ENCODE results near the gene C2orf92.

The C2orf92 gene

DNA sequence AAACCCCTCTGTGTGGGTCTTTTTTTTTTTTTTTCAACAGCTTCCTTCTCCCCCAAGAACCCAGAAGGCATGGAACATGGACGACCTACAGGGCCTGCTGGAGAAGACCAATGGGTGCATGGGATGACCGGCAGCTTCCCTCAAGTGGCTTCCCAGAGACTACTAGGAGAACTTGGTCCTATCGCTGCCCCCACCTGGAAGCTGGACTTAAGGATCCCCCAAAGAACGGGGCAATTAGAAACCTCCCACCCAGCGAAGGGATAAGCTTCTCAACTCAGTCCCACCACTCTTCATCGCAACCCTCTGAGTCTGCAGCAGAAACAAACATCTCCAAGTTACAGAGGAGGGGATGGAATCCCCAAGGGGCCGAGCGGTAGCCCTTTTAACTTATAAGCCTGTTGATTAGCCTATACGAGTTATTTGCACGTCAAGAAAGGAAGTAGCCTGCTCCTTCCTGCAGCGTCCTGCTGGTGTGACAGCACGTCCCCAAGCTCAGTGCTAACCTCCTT is 7.1 kb upstream of the C2orf92 start:
- H3K9me3 ChIP-seq (ENCODE audit: control insufficient read depth, insufficient read depth, low read depth, low read length), result no peaks in the 10 kb centered on the region
- 0 out of 2 replicates have a peak, but pooled peaks cover 2% of the 10 kb centered on the region for H3K4me1 ChIP-seq (ENCODE audit: control insufficient read depth, insufficient read depth, low read length)
- H3K36me3 ChIP-seq (ENCODE audit: control insufficient read depth in 2 of 2, insufficient read depth in 1 of 2, low read length in 2 of 2), result peaks cover 0 to 37% of the 10 kb centered on the region in 2 experiments; a peak in 2 of 3 replicates
- POLR2A ChIA-PET, result interaction anchor here (0.9 to 7.6 kb wide), 3 partner anchors 8 to 73 kb away, joined by 3 to 183 read pairs (median 4); partner anchors contain the start of gene COX5B
- peak overlapping the region; percentile 95; the same call in 1 of the 2 replicates for H3K27ac ChIP-seq (ENCODE audit: extremely low read depth, low read depth, low read length)
- CTCF ChIA-PET, result interaction anchor here (0.7 to 1.4 kb wide), 5 partner anchors 9 to 550 kb away, joined by 3 to 7 read pairs (median 5); partner anchors contain the start of gene ANKRD36
- H3K4me3 ChIP-seq (ENCODE audit: low read depth, low read length), result peak overlapping the region; percentile 65
- TF ChIP-seq ATF2 (tag by site-specific recombination; IDR thresholded peaks at IDR 0.05; ENCODE audit: low read depth) (no peak), ZNF366 (tag by site-specific recombination; conservative IDR thresholded peaks at IDR 0.05) (no peak), OVOL3 (tag by site-specific recombination; IDR thresholded peaks at IDR 0.05) (no peak), ZNF549 (tag by site-specific recombination; IDR thresholded peaks at IDR 0.05) (no peak), ZSCAN18 (tag by site-specific recombination; IDR thresholded peaks at IDR 0.05) (no peak), ZNF777 (tag by site-specific recombination; IDR thresholded peaks at IDR 0.05; ENCODE audit: borderline replicate concordance) (no peak), ZXDB (tag by site-specific recombination; IDR thresholded peaks at IDR 0.05) (no peak), ZNF214 (tag by site-specific recombination; IDR thresholded peaks at IDR 0.05; ENCODE audit: borderline replicate concordance) (no peak), ZNF768 (tag by site-specific recombination; IDR thresholded peaks at IDR 0.05) (no peak), ZFP69B (tag by site-specific recombination; IDR thresholded peaks at IDR 0.05) (no peak), SP7 (tag by site-specific recombination; IDR thresholded peaks at IDR 0.05) (no peak), ZBTB17 (tag by site-specific recombination; IDR thresholded peaks at IDR 0.05) (no peak), TCF7L2 (IDR thresholded peaks at IDR 0.05; ENCODE audit: borderline replicate concordance, low read depth, low read length) (0 out of 2 replicates have a peak, but pooled peaks have one; percentile 43), ZNF223 (tag by site-specific recombination; IDR thresholded peaks at IDR 0.05) (no peak), ZNF274 (IDR thresholded peaks at IDR 0.05; ENCODE audit: low read length) (no peak), ZNF274 (tag by site-specific recombination; IDR thresholded peaks at IDR 0.05; ENCODE audit: borderline replicate concordance) (no peak), ZNF48 (tag by site-specific recombination; IDR thresholded peaks at IDR 0.05) (no peak), SCRT2 (tag by site-specific recombination; IDR thresholded peaks at IDR 0.05) (peak; percentile 80), ZNF2 (tag by site-specific recombination; IDR thresholded peaks at IDR 0.05) (no peak), ZIC2 (tag by site-specific recombination; IDR thresholded peaks at IDR 0.05) (peak; percentile 93; the same call in 1 of the 2 replicates), ZNF211 (tag by site-specific recombination; IDR thresholded peaks at IDR 0.05; ENCODE audit: low read depth) (no peak), ZNF391 (tag by site-specific recombination; IDR thresholded peaks at IDR 0.05; ENCODE audit: borderline replicate concordance, low read depth) (no peak), ZBTB7A (tag by site-specific recombination; IDR thresholded peaks at IDR 0.05; ENCODE audit: low read depth) (no peak)
- TF ChIP-seq, protein P1, sequence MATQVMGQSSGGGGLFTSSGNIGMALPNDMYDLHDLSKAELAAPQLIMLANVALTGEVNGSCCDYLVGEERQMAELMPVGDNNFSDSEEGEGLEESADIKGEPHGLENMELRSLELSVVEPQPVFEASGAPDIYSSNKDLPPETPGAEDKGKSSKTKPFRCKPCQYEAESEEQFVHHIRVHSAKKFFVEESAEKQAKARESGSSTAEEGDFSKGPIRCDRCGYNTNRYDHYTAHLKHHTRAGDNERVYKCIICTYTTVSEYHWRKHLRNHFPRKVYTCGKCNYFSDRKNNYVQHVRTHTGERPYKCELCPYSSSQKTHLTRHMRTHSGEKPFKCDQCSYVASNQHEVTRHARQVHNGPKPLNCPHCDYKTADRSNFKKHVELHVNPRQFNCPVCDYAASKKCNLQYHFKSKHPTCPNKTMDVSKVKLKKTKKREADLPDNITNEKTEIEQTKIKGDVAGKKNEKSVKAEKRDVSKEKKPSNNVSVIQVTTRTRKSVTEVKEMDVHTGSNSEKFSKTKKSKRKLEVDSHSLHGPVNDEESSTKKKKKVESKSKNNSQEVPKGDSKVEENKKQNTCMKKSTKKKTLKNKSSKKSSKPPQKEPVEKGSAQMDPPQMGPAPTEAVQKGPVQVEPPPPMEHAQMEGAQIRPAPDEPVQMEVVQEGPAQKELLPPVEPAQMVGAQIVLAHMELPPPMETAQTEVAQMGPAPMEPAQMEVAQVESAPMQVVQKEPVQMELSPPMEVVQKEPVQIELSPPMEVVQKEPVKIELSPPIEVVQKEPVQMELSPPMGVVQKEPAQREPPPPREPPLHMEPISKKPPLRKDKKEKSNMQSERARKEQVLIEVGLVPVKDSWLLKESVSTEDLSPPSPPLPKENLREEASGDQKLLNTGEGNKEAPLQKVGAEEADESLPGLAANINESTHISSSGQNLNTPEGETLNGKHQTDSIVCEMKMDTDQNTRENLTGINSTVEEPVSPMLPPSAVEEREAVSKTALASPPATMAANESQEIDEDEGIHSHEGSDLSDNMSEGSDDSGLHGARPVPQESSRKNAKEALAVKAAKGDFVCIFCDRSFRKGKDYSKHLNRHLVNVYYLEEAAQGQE (tag by site-specific recombination; IDR thresholded peaks at IDR 0.05), result no peak
- TF ChIP-seq, protein P2, sequence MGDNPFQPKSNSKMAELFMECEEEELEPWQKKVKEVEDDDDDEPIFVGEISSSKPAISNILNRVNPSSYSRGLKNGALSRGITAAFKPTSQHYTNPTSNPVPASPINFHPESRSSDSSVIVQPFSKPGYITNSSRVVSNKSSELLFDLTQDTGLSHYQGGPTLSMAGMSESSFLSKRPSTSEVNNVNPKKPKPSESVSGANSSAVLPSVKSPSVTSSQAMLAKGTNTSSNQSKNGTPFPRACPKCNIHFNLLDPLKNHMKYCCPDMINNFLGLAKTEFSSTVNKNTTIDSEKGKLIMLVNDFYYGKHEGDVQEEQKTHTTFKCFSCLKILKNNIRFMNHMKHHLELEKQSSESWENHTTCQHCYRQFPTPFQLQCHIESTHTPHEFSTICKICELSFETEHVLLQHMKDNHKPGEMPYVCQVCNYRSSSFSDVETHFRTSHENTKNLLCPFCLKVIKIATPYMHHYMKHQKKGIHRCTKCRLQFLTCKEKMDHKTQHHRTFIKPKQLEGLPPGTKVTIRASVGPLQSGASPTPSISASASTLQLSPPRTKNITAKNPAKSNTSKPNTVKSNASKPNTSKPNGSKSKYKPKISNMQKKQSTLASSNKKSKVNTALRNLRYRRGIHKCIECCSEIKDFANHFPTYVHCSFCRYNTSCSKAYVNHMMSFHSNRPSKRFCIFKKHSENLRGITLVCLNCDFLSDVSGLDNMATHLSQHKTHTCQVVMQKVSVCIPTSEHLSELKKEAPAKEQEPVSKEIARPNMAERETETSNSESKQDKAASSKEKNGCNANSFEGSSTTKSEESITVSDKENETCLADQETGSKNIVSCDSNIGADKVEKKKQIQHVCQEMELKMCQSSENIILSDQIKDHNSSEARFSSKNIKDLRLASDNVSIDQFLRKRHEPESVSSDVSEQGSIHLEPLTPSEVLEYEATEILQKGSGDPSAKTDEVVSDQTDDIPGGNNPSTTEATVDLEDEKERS (tag by site-specific recombination; IDR thresholded peaks at IDR 0.05), result no peak
- TF ChIP-seq, protein P3, sequence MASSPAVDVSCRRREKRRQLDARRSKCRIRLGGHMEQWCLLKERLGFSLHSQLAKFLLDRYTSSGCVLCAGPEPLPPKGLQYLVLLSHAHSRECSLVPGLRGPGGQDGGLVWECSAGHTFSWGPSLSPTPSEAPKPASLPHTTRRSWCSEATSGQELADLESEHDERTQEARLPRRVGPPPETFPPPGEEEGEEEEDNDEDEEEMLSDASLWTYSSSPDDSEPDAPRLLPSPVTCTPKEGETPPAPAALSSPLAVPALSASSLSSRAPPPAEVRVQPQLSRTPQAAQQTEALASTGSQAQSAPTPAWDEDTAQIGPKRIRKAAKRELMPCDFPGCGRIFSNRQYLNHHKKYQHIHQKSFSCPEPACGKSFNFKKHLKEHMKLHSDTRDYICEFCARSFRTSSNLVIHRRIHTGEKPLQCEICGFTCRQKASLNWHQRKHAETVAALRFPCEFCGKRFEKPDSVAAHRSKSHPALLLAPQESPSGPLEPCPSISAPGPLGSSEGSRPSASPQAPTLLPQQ (tag by site-specific recombination; IDR thresholded peaks at IDR 0.05), result peak; percentile 60; the same call in 1 of the 2 replicates
